CD4-positive, alpha-beta T cell treated with Interleukin-4 for 1 hour (primary cell): ENCODE measurements around the gene CD7.

Experiments used
- DNase-seq, 2 donors: peaks; one replicate each; pipeline ENCODE4 v3.0.0-alpha.2; 2020 to 2022

CD7 gene

DNA sequence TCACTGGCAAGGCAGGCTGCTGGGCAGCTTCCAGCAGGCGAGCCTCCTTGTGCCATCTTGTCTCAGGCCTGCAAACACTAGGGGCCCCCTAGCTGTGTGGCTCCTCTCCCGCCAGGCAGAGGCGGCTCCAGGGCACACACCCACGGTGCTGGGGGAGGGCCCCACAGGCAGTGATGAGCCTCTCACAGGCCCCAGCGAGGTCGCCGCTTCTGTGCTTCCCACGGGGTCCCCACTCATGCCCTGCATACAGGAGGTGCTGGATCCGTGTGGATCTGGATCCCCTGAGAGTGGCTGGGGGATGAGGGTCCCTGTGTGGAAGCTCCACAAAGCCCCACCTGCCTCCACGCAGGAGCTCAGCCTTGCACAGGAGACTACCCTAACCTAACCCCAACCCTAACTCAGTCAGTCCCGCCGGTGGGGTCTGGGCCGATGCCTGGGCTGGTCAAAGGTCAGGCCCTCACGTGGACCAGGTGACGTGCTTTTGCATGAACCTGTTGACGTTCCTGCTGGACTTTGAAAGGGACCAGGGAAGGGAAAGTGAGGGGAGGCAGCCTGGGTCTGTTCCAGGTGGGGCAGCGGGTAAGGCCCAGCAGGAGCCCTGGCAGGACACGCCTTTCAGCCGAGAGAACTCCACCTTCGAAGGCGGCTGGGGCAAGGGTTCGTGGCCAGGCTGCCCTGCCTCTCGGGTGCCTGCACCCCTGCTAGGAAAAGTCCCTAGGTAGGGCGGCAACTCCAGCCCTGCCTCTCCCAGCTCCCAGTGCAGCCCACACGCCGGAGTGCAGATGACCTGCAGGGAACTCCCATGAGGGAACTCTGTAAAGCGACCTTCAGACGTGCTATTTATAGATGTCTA, 11.0 kb upstream of the CD7 start:
- no peak for DNase-seq

DNA sequence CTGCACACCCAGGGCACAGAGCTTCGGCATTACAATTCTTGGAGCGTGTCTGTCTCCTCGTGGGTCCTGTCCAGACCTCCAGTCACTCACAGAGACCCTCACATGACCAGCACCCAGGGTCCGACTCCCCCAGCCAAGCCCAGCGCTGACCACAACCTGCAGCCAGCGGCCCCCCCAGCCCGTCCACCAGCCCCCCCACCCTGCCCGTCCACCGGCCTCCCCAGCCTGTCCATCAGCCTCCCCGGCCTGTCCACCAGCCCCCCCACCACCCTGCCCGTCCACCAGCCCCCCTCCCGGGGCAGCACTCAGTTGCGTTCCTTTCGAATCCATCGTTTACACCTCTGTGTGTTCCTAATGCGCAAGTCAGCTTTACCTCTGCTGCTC, 10.3 kb upstream of the CD7 start:
- no peak for DNase-seq

DNA sequence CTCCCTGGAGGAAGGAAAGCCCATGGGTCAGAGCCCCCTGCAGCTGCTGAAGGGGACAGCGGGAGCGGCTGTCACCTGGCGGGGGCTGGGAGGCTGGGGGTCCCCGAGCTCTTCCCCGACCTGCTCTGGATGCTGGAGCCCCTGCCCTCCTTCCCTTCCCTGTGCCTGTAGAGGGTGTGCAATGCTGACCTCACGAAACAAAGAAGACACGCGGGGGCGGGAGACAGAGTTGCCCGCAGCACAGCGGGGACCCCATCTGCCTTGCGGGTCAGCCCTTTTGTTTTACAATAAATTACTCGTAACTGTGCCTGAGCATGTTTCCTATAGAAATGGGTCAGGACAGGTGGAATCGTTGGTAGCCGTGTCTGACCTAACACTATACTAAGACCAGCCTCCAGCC, 9.9 kb upstream of the CD7 start:
- DNase-seq: no peak

DNA sequence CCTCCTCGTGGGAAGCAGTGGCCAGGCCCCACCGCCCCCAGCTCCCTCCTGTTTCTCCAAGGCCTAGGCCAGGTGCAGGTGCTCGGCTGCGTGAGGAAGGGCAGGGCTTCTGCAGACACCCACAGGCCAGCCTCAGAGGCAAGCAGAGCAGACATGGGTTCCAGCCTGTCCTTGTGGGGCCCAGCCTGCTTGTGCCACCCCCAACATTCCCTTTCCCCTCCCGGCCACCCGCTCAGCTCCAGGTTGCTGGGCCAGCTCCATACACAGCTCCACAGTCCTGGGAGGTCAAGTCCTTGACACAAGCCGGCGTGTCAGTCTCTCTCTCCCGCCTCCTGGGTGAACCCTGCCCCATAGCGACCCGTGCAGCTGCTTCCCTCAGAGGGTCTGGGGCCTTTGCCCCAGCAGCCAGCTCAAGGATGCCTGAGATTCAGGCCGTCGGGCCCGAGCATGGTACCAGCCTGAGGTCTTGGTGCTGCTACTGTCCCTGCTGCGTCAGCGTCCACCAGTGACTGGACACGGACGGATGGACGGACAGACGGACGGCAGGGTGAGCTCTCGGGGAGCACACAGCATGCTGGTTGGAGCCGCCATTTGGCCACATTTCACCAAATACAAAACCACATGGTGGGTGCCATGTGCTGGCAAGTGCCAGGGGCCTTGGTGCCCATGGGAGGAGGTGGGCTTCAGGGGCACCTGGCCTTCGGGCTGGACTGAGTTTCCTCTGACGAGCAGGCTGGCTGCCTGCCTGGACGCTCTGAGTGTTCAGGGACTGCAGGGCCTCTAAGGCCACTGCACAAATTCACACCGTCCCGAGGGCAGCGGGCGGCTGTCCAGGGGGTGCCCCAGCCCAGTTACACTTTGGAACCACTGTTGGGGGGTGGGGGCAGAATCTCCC, 8.1 kb upstream of the CD7 start:
- DNase-seq: no peak

DNA sequence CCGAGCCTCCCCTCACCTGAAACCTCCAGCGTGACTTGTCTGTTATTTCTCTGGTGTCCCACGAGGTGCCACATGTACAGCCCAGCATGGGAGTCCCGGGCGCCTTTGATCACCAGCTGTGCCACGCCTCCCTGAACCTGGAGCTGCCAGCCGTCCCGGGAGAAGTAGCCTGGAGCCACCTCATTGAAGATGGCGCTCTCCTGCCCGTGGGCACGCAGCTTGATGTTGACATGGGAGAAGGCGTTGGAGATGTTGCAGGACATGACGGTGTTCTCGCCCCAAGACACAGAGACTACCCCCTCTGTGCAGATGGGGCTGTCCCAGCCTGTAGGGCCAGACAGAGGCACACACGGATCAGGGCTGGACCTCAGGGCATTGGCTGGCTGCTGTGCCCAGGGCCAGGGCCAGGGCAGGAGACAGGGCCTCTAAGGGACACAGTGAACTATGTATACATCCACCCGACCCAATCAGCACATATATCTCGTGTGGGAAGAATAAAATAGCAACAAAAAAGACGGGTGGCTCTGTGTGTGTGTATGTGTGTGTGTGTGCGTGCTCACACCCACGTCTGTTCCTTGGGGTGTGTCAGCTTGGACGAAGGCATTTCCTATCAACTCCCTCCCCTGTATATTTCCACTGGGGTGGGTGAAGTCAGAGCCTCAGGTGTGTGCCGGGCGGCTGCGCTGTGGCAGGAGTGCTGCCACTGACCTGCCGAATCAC, 7.3 kb upstream of the CD7 start:
- no peak for DNase-seq

DNA sequence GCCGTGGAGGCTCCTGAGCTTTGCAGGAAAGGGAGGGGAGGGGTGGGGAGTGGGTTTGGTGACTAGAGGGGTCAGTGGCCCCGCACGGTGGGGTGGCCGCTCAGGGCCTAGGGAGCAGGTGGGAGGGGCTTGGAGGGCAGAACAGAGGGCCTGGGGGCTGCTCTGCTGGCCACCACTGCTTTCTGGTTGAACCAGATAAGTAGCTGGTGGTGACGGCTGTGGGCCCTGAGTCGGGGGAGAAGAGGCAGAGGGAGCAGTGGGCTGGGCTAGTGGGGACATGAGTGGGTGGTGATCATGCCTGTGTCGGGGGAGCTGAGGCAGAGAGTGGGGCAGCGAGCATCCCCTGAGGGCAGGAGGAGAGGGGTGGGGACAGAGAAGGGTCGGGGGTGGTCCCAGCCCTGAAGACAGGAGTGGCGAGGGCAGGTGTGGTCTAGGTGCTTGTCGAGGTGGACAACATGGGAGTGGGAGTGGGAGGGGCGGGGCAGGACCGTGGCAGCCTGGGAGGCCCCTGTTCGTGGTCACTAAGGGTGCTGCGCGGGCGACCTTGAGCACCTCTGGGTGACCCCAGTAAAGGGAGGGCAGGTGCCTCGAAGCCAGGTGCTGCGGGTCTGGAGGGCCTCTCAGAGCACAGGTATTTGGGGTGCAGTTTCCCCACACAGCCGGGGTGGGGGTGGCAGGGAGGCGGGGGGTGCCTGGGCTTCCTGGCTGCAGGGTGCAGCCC, 6.3 kb upstream of the CD7 start:
- no peak for DNase-seq

DNA sequence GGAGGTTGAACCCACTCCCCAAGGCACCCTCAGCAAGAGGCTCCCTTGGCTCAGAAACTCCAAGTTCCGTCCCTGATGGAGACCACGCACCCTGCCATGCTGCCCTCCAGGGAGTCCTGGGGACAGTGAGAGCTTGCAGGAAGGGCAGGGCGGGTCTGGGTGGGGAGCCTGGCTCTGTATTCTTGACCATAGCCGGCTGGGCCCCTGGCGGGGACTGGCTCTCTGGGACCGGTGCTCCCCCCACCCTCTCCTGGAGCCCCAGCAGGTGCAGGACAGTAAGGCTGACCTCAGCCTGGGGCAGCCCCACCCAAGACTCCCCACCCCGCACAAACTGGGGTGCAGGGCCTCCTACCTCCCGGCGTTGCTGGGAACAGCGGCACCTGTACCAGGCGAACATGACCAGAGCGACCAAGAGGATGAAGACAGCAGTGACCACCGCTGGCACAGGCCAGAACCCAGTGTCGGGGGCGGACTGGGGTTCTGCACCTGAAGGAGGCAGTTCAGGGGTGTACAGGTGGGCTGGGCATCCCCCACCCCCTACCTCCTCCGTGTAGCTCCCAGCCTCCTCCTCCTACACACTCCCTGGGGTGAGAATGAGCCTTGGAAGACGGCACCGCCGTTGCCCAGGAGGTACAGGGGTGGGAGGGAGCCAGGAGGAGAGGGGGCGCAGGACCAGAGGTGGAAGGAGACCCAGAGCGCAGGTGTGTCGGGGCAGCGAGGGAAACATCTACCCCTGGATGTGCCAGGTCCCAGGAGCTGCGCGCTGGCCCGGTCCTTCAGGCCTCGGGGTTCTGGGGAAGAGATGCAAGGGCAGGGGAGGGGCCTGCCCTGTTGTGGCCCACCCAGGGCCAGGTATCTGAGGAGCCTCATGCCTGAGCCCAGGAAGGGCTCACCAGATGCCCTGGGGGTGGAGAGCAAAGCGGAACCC, 5.4 kb upstream of the CD7 start:
- DNase-seq: no peak

DNA sequence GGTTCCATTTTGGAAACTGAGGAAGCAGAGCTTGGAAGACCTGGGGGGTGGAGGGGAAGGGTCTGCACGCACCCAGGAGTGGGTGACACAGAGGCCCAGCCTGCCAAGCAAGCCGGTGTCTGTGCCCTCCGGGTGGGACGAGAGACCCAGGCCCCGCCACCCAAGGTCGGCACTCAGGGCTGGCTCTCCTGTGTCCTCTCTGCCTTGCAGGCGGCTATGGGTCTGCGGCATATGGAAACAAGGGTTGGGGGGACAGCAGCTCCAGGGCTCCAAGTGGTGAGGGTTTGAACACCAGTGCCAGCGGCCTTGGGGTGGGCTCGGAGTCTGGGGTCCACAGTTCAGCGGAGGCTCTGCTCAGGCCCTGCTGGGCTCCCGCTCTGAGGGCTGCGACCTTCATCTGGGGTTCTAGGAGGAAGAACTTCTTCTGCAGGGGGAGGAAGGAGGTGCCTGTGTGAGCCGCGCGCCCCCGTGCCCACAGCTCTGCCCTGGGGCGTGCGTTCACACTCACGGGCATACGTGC, 4.6 kb upstream of the CD7 start:
- DNase-seq: no peak

DNA sequence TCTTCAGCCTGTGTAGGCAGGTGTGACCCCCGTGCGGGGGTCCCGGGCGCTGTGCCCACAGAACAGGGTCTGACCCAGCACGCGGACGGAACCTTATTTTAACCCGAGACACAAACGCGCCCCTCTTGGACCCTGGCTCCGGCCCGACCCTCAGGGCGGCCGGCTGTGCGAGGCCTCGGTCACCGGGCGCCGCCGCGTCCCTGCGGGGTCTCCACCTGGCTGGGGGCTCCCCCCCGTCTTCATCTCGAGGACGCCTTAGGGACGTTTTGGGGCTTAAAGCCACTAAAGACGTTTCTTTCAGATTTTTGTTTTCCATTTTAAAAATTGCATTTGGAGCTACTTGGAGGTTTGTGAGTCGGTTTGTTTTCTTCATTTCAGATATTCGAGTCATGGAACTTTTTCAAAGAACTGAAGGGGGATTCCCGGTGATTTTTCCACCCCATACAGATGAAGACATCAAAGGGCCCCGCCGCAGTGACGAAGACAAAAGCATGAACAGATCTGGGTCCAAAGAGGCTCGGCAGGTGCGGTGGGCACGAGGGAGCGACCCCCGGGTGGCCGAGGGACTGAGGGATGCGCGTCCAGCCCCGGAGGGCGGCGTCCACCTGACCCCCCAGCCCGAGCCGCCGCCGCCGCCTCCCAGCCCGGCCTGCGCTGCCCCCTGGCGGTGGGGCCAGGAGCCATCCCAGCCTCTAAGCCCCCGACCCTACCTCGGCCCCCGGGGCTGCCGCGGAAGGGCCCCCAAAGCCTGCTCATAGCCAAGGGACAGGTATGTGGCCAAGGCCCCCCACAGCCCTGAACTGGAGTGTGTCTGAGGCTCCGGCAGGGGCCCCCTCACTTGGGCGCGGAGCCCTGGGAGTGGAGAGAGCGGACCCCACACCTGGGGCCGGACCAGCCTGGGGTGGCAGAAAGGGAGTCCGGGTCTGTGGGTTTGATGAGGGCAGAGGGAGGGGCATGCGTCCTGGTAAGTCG, 3.8 kb upstream of the CD7 start:
- DNase-seq: peak; percentile 83 to 89

DNA sequence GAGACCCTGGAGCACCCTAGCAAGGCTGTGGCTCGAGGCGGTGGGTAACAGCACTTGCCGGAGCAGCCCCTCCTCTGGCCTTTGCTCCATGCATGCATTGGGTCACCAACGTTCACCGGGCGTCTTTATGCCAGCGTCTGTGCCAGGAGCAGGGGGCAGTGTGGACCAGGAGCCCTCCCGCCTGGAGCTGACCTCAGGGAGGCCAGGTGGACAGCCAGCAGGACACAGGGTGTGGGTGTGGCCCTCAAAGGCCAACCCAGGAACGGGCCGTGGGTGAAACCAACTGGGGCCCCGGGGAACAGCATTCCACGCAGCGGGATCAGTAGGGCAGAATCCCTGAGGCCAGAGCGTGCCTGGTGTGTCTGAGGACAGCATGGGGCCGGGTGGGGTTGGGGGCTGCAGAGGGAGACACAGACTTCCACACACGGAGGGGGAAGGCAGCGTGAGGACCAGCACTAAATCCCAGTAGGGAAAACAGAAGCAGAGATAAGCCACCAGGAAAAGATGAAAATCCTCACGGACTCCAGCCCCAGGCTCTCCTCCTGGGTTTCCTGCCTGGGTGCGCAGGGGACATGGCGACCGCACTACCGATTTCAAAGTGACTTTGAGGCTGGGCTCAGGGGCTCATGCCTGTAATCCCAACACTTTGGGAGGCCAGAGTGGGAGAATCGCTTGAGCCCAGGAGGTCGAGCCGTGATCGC, 2.9 kb upstream of the CD7 start:
- DNase-seq: no peak

DNA sequence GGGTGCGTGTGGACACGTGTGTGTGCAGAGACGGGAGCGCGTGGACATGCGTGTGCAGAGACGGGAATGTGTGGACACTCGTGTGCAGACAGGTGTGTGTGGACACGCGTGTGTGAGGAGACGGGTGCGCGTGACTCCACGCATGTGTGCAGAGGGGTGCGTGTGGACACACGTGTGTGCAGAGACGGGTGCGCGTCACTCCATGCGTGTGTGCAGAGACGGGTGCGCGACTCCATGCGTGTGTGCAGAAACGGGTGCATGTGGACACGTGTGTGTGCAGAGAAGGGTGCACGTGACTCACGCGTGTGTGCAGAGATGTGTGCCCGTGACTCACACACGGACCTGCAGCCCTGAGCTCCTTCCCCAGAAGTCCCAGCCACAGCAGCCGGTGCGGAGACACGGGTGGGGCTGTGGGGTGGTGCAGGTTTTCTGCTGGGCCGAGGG, 2.2 kb upstream of the CD7 start:
- DNase-seq: no peak

DNA sequence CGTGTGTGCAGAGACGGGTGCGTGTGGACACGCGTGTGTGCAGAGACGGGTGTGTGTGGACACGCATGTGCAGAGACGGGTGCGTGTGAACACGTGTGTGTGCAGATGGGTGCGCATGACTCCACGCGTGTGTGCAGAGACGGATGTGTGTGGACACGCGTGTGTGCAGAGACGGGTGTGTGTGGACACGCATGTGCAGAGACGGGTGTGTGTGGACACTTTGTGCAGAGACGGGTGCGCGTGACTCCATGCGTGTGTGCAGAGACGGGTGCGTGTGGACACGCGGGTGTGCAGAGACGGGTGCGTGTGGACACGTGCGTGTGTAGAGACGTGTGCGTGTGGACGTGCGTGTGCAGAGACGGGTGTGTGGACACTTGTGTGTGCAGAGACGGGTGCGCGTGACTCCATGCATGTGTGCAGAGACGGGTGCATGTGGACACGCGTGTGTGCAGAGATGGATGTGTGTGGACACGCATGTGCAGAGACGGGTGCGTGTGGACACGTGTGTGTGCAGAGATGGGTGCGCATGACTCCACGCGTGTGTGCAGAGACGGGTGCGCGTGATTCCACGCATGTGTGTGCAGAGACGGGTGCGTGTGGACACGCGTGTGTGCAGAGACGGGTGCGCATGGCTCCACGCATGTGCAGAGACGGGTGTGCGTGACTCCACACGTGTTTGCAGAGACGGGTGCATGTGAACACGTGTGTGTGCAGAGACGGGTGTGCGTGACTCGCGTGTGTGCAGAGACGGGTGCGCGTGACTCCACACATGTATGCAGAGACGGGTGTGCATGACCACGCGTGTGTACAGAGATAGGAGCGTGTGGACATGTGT, 1.6 kb upstream of the CD7 start:
- DNase-seq: no peak

DNA sequence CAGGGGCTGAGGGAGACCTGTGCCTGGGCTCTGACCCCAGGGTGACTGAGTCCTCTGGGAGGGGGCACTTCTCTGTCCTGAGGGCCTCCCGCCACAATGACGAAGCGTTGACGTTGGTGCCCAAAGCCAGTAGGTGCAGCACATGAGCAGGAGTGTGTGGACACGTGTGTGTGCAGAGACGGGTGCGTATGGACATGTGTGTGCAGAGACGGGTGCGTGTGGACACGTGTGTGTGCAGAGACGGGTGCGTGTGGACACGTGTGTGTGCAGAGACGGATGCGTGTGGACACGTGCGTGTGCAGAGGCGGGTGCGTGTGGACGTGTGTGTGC, 726 bp upstream of the CD7 start:
- DNase-seq: no peak

DNA sequence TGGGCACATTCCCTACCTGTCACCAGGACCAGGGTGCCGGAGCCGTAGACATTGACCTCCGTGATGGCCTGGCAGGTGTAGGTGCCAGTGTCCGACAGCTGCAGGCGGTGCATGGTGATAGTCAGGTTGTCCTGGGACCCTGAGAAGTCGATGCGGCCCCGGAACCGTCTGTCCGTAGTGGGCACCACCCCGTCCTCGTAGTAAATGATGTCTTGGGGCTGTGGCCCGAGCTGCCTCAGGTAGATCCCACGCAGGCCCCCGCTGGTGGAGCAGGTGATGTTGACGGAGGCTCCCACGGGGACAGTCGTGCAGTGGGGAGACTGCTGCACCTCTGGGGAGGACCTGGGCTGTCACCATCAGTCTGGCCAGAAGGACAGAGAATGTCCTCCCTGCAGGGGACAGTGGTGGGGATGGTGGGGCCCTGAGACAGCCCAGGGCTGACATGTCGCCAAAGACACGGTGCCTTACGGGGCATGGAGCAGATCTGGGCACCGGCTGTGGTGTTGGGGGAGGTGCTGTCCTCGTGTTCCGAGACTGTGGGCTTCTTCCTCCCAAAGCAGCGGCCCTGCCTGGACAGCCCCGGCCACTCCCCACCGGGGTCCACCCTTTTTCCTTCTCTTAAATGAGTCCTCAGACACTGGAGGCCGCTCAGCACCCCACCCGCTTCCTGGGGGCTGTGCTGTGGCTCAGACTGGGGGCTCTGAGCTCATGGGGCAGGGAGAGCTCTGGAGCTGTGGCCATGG, 586 bp downstream of the CD7 start:
- DNase-seq: no peak

DNA sequence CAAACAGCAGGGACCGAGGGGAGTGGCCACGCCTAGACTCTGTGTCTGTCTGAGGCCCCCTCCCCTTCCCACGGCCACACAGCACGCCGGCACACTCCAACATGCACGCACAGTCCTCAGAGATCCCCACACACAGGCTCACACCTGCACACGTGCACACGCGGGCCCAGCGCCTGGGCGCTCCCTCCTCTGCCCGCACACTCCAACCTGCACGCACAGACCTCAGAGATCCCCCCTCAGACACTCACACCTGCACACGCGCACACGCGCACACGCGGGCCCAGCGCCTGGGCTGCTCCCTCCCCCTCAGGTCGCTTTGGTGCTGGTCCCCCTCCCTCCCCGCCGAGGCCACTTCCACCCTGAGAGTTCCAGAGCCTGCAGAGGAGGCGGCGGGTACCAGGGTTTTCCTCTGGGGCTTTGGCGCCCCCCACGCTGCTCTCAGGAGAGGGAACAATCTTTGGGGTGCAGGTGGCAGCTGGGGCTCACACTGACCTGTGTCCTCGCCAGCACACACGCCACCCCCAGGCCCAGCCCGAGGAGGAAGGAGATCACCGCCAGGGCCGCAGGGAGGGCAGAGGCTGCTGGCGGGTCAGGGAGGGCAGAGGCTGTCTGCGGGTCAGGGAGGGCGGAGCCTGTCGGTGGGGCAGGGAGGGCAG, 1.6 kb downstream of the CD7 start:
- DNase-seq: peak; percentile 50 to 52

DNA sequence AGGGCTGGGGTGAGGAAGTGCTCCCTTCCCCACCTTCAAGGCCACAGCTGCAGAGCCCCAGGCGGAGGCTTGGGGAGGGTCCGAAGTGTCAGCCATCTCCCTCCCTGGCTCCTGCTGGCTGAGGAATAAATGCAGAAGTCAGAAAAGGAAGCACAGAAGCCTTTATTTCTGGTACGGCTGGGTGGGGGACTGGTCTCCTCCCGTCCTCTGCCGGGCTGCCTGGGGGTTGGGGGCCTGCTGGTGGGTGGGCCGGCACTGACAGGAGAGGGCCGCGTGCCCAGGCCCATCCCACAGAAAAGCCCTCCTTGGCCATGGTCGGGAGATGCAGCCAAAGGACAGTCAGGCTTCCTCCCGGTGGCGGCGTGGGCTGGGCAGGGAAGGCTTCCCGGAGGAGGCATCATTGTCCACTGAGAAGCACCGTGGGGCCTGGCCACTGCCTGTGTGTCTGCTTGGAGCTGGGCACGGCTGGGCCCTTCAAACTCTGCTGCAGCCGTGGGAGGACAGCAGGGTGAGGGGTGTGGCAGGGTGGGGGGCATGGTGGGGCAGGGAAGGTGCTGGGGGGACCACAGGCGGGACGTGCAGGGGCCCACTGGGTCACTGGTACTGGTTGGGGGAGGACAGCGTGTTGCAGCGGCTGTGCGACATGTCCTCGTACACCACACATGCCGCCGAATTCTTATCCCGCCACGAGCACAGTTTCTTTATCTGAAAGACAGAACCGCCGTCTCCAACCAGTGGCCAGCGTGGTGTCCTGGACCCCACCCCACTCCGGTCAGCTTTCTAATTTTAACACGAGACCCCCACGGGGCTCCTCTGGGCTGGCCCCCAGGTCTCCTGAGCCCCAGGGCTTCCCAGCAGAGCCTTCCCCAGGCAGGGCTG, 2.4 kb downstream of the CD7 start:
- no peak for DNase-seq
